Germinal center (tissue), 1 donor: ENCODE measurements around the gene HNMT.
"Not testable (repeated sequence)": the region's sequence is repeated elsewhere in the genome, so short reads cannot be mapped to it uniquely, and the experiment has no call there.

Experiments
- DNase-seq: peaks from one replicate; pipeline ENCODE4 v3.0.0; 2012; ENCODE audit warnings: mixed read lengths, low spot score

Gene HNMT

GRCh38 chr2:137946227-137946626 lies 18.0 kb upstream of the HNMT start:
- DNase-seq: no peak

- DNase-seq: no peak
These were observed 17.1 kb upstream of the HNMT start for GRCh38 chr2:137947032-137947727.

GRCh38 chr2:137947728-137948336 lies 16.4 kb upstream of the HNMT start:
- DNase-seq: peak; percentile 3

GRCh38 chr2:137948894-137949293 lies 15.4 kb upstream of the HNMT start:
- no peak for DNase-seq

- DNase-seq: no peak
These were observed 14.0 kb upstream of the HNMT start for GRCh38 chr2:137950238-137950637.

GRCh38 chr2:137951586-137951985 lies 12.7 kb upstream of the HNMT start:
- DNase-seq: no peak

- no peak for DNase-seq
These were observed 11.6 kb upstream of the HNMT start for GRCh38 chr2:137952586-137953129.

GRCh38 chr2:137955536-137955935 lies 8.7 kb upstream of the HNMT start:
- no peak for DNase-seq

- no peak for DNase-seq
These were observed 7.2 kb upstream of the HNMT start for GRCh38 chr2:137957033-137957432.

GRCh38 chr2:137959166-137959565 lies 5.1 kb upstream of the HNMT start:
- no peak for DNase-seq

- no peak for DNase-seq
These were observed 4.0 kb upstream of the HNMT start for GRCh38 chr2:137960223-137960622.

- no peak for DNase-seq
These were observed 2.7 kb upstream of the HNMT start for GRCh38 chr2:137961602-137962001.

GRCh38 chr2:137963535-137964065 lies 673 bp upstream of the HNMT start:
- DNase-seq: no peak

- no peak for DNase-seq
These were observed 686 bp downstream of the HNMT start for GRCh38 chr2:137964859-137965459.

GRCh38 chr2:137966043-137966442 lies 1.8 kb downstream of the HNMT start:
- no peak for DNase-seq

GRCh38 chr2:137967042-137967441 lies 2.8 kb downstream of the HNMT start:
- DNase-seq: no peak

GRCh38 chr2:137968477-137969417 lies 4.5 kb downstream of the HNMT start:
- DNase-seq: no peak

- DNase-seq: no peak
These were observed 5.1 kb downstream of the HNMT start for GRCh38 chr2:137969418-137969765.

- DNase-seq: no peak
These were observed 5.6 kb downstream of the HNMT start for GRCh38 chr2:137969876-137970275.

- not testable (repeated sequence) for DNase-seq
These were observed 7.0 kb downstream of the HNMT start for GRCh38 chr2:137971259-137971658.

- DNase-seq: no peak
These were observed 9.0 kb downstream of the HNMT start for GRCh38 chr2:137973280-137973679.
